Neural progenitor cell (in vitro differentiated cells): ENCODE data around the gene NT5DC1.

Experiments used
- EZH2 ChIP-seq: fragments of 200-600 bp; sonication (generic); IDR thresholded peaks from 2 replicates; pipeline ENCODE4 v1.6.1; 2017; ENCODE audit warnings: antibody characterized with exemption, mild to moderate bottlenecking, moderate library complexity
- TF ChIP-seq, protein P1 (sequence below): fragments of 200-600 bp; sonication (generic); IDR thresholded peaks from 2 replicates; pipeline ENCODE4 v1.5.1; 2017; ENCODE audit warnings: antibody characterized with exemption, mild to moderate bottlenecking

DNA sequence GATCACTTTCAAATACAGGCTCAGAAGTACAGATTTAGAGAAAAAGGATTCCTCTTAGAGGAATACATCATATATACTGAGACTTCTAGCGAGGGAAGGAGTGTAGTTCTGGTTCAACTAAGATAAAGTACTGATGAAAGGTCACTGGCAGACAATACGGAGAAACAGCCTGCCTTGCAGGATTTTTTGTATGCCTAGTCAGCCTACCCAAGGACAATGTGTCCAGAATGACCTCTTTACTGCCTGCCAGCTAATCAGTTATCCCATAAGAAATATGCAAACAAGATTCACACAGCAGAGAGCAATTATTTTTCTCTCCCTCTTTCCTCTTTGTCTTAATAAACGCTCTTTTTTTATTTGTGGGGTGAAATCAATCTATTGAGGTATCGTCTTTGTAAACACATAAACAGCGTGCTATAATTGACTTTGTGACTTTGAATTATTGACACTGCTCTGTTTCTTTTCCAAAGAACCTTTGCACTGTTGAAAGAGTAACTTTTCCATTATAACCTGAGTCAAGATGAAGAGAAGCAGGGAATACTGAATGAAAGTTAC, 154.7 kb downstream of the NT5DC1 start:
- TF ChIP-seq, protein P1, sequence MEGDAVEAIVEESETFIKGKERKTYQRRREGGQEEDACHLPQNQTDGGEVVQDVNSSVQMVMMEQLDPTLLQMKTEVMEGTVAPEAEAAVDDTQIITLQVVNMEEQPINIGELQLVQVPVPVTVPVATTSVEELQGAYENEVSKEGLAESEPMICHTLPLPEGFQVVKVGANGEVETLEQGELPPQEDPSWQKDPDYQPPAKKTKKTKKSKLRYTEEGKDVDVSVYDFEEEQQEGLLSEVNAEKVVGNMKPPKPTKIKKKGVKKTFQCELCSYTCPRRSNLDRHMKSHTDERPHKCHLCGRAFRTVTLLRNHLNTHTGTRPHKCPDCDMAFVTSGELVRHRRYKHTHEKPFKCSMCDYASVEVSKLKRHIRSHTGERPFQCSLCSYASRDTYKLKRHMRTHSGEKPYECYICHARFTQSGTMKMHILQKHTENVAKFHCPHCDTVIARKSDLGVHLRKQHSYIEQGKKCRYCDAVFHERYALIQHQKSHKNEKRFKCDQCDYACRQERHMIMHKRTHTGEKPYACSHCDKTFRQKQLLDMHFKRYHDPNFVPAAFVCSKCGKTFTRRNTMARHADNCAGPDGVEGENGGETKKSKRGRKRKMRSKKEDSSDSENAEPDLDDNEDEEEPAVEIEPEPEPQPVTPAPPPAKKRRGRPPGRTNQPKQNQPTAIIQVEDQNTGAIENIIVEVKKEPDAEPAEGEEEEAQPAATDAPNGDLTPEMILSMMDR, result no peak
- TF ChIP-seq EZH2, result no peak
